Stimulated activated CD8-positive, alpha-beta memory T cell treated with anti-CD3 and anti-CD28 coated beads, Interleukin-12 subunit alpha, Interleukin-12 subunit beta, amount 100 ng/mL, for 24 hours (primary cell): Measurements from ENCODE around the gene GATAD2A.
"Not testable (repeated sequence)": the region's sequence is repeated elsewhere in the genome, so short reads cannot be mapped to it uniquely, and the experiment has no call there.

Source experiments
- DNase-seq: peaks from one replicate; pipeline ENCODE4 v3.0.0-alpha.2; 2020; ENCODE audit errors: extremely low read depth

The GATAD2A gene

GRCh38 chr19:19446655-19447437 is 41.4 kb downstream of the GATAD2A start:
- DNase-seq, result no peak

GRCh38 chr19:19447536-19448237 is 42.2 kb downstream of the GATAD2A start:
- no peak for DNase-seq

- no peak for DNase-seq
These were observed 42.7 kb downstream of the GATAD2A start for GRCh38 chr19:19448238-19448544.

GRCh38 chr19:19451429-19452242 is 46.2 kb downstream of the GATAD2A start:
- no peak for DNase-seq

DNA sequence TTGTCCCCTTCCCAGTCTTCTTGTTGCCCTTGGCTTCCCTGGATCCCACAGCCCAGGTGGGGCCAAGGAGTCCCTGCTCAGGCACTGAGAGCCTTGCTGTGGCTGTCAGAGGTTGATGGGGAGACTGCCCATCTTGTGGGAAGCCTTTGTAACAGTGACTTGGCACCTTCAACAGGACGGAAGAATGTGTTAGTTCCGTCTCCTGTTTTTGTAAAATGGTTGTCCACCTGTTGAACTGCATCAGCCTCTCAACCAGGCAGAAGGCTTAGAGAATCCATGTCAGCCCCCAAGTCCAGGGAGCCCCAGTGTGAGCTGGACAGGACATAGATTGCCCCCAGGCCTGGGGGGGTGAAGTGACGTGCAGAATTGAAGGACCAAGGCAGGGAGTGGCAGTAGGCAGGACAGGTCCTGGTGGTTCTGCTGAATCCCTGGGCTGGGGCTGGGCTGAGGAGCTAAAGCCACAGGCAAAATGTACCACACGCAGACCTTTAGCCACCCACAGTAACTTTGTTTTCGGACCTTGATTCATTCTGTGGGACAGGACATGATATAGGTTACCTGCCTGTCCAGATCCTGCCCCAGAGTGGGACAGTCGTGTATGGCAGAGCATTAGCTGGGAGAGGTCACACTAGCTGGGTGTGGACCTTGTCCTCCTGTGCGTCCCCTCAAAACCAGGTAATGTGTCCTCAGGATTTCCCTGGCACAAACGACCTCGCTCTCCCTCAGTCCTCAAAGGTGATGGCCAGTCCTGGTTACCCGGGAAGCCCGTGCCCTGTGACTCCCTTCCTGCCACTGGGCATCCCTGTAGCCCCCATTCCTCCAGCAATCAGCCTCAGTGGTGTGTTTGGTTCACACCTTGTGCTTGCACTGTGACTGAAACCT is 47.0 kb downstream of the GATAD2A start:
- DNase-seq, result no peak

DNA sequence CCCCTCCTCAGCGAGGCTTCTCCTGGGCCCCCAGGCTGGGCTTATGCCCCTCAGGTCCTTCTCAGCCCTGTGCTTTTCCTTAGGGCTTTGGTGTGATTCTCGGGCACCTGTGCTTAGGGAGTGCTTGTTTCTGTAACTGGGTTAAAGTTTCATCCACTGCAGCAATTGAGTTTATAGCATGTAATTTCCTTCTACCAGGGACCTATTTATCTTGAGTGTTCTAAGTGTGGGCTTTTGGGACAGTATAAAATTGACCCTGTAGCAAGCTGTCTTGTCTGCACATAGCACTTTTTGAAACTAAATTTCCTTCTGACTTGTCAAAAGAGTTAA is 47.6 kb downstream of the GATAD2A start:
- no peak for DNase-seq

DNA sequence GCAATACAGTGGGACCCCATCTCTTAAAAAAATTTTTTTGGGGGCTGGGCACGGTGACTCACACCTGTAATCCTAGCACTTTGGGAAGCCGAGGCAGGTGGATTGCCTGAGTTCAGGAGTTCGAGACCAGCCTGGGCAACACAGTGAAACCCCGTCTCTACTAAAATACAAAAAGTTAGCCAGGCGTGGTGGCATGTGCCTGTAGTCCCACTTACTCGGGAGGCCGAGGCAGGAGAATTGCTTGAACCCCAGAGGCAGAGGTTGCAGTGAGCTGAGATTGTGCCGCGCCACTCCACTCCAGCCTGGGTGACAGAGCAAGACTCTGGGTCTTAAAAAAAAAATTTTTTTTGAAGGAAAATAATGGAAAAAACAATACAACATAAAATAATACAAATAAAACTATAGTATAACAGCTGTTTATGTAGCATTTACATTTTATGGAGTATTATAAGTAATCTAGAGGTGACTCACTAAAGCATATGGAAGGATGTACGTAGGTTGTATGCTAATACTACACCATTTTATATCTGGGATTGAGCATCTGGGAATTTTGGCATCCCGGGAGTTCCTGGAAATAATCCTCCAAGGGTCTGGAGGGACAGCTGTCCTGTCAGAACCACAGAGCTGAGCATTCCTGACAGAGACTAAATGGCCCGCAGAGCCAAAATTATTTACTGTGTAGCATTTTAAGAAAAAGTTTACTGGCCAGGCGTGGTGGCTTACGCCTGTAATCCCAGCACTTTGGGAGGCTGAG is 49.9 kb downstream of the GATAD2A start:
- DNase-seq, result not testable (repeated sequence)

DNA sequence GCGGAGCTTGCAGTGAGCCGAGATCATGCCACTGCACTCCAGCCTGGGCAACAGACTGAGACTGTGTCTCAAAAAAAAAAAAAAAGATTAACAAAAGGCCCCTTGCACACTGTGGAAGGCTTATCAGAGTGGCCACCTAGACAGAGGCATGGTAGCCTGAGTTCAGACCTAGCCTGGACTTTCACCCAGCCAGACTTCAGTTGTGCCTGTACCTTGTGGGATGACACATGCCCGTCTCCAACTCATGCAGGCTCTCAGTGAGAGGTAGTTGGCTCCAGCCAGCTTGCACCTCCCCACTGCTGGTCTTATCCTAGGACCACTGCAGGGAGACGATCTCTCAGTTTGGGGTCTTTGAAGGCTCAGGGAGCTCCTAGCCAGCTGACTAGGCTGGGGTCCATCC is 52.2 kb downstream of the GATAD2A start:
- no peak for DNase-seq

DNA sequence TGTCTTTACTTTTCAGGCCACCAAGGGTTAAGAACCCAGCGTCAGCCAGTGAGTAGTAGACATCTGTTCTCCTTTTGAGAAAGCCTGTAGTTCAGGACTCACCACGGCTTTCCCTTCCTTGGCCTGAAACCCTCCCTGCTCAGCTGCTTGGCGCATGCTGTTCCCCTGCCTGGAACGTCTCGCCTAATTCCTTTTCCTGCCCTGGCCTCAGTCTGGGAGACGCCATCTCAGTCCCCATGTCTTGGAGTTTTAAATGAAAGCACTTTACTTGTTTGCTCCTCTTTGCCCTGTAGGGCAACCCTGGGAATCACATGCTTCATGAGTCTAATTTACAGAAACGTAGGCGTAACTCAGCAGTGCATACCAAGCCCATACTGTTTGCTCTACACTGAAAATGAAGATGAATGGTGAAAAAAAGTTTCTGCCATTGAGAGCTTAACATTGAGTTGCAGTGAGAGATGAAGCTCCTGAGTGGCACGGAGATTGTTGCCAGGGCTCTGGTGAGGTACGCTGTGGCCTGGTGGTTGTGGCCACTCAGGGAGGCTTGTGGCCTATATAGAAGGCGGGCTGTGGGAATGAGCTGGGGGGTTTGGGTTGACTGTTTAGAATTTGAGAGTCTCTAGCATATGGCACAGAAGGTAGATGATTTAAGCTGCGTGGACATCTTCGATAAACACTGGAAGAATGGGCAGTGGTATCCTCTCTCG is 52.8 kb downstream of the GATAD2A start:
- DNase-seq, result no peak

DNA sequence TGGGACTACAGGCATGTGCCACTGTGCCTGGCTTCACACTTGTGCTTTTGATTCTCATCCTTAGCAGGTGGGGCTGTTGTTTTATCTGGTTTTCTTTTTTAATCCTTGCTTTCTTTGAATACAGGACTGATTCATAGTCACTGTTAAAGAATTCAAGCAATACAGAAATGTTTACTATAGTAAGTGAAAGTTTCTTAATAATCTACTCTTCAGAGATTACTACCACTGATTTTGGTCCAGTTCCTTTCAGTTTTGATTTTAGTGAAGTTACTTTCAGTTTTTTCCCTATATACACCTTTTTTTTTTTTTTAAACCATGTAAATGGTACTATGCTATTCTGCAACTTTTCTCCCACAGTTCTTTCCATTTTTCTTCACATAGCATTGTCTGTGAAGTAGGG is 53.6 kb downstream of the GATAD2A start:
- DNase-seq, result no peak

DNA sequence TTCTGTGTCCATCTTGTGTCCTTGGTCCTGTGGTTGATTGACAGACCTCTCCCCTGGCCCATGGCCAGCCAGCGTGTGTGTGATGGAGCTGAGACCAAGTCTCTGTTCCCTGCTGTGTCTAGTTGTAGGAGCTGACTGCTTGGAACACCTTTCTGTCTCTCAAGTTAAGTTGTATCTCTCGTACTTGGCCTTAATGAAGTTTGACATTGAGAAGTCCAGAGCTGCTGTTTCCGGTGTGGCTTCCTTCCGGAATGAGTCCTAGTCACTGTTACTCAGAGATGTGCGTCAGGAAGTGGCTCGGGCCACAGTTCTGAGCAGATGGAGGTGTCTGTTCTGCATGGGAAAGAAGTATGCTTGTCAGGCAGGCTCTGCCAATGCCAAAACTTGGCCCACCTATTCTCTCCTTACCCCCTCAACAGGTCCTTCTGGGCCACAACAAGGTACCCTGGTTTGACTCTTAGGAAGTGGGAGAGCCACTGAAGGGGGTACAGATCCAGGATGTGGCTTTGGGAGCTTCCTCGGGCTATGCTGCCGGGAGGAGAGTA is 54.3 kb downstream of the GATAD2A start:
- no peak for DNase-seq

GRCh38 chr19:19460258-19460731 is 54.8 kb downstream of the GATAD2A start:
- DNase-seq, result no peak

GRCh38 chr19:19460761-19461265 is 55.3 kb downstream of the GATAD2A start:
- peak; percentile 43 for DNase-seq

GRCh38 chr19:19461306-19461670 is 55.8 kb downstream of the GATAD2A start:
- DNase-seq, result no peak

DNA sequence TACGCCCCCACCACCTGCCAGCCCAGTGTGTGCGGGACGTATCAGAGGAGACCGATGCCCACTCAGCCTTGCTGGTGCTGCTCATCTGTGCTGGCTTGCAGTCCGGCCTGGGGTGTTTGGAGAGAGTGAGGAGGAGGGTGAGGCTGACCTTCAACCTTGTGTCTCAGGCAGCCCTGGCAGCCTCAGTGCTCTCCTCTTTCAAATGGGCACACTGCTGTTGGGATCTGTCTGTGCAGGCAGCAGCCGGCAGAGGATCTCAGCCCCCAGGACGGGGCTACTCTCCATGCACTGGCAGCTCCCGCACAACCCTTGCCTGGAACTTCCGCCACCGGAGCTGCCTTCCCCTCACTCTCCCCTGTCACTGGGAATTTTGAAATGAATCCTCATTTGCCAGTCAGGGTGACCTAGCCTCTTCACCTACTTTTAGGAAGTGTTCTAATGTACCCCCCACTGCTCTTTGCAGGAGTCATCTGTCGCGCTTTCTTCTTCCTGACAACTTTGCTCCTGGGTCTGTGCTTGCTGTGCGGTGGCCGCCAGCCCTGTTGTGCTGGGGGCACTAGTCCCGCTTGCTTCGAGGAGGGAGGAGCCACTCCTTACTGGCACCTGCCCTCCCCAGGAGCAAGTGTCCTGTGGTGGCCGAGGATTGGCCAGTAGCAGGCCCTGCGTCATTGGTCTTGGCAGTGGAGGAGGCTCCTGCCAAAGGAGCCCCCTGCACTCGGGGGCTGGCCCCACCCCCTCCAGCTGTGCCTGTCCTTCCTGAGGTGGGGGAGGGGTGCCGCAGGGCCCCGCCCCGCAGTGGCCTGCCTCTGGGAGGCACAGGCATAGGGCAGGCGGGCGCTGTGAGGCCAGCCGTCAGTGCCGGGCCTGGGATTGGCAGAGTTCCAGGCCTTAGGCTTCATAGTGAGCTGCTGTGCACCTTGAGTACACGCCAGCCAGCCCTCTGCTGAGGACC is 56.5 kb downstream of the GATAD2A start:
- no peak for DNase-seq

DNA sequence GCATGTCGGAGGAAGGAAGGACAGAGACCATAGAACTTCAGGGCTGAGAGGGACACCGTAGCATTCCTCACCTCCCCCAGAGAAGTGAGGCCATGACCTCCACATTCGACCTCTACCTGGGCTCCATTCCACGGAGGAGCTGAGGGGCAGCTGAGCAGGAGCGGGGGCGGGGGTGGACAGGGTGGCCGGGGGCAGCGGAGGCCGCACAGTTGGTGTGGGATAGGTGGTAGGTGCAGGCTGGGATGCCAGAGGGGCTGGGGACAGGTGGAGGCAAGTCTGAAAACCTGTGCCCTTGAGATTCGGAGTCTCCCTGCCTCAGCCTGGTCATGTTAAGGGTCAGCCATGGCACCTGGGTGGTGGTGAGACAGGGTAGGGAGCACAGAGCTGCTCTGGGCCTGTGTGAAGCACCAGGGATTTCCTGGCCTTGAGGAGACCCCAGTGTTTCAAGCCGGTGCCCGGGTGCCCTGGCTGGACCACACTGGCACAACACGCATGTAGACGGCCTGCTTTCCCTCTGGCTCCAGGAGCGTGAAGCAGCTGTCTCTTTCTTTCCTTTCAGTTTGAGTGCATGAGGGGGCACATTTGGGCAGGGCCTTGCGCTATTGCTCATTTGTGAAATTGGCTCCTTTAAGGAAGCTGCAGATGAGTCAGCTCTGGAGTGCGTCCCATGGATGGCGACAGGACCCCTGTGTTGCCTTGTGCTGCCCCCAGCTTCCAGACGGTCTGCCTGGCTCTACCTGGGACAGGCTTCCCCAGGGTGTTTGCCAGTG is 58.1 kb downstream of the GATAD2A start:
- no peak for DNase-seq

DNA sequence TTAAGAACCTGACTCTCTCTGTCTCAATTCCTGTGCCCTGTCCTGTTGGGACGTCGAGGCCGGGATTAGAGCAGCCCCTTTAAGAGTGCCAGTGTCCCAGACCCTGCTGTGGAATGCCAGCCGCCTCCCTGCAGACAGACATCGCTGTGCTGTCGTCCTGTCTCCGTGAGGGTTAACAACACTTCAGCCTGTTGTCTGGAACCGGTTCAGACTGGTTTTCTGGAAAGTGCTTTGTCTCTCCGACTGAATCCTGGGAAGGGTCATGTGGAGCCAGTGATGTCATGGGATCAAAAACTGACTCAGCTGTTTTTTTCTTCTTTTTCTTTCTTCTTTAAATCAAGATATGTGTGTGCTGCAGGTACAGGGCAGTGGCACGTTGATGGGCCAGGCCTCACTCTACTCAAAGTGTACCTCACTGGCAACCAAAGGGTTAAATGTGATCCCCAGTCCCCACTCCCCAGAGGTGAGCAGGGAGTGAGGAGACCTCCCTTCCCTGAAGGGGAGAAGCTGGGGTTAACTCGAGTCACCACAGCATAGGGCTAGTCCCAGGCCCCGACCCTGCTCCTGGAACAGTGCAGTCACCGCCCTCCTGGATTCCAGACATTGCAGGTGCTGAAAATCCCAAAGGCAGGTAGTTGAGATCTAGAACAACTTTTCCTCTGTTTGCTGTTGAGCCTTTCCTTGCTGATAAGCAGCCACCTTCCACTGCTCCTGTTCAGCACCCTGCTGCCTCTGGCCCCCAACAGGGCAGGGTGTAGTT is 59.0 kb downstream of the GATAD2A start:
- DNase-seq, result no peak
